ENCODE measurements around the gene NAV2. TPM values are rescaled to one million over a fixed set of nuclear protein-coding genes. Genes with fewer than 3 reads are reported as not detected.

The NAV2 gene
- polyA plus RNA-seq, 1 donor (not counting 4 experiments of a cell fraction or from before 2014, with no cell fraction given) = 4.0 TPM

- H3K4me1 ChIP-seq (ENCODE audit: control insufficient read depth, extremely low read depth, insufficient read depth, low read length) = peaks cover 3% of the 10 kb centered on the region
- no peak overlapping the region for H2AFZ ChIP-seq (ENCODE audit: control insufficient read depth, low read length)
- no peaks in the 10 kb centered on the region for H3K36me3 ChIP-seq (ENCODE audit: control insufficient read depth in 2 of 2, extremely low read depth in 1 of 2, insufficient read depth in 2 of 2, low read length in 2 of 2)
- H3K27ac ChIP-seq (ENCODE audit: control insufficient read depth, insufficient read depth, low read length) = no peak overlapping the region
- H4K20me1 ChIP-seq (ENCODE audit: control insufficient read depth, extremely low read depth, insufficient read depth, low read length) = no peaks in the 10 kb centered on the region
- no peak overlapping the region for H3K4me3 ChIP-seq (ENCODE audit: control insufficient read depth in 2 of 3, extremely low read depth in 1 of 3, insufficient read depth in 2 of 3, low read depth in 1 of 3, low read length in 3 of 3)
- FAIRE-seq (no peak), DNase-seq (ENCODE audit: low read depth, low spot score) (no peak)
- no peak for TF ChIP-seq EZH2 (IDR thresholded peaks at IDR 0.05; ENCODE audit: low read length)
- TF ChIP-seq CTCF (optimal IDR thresholded peaks at IDR 0.05 in 1 of 3, IDR thresholded peaks at IDR 0.05 in 1 of 3, conservative IDR thresholded peaks at IDR 0.05 in 1 of 3; ENCODE audit: extremely low read depth in 1 of 3, insufficient read depth in 2 of 3, low read length in 3 of 3) = no peak
- no peaks in the 10 kb centered on the region for H3K79me2 ChIP-seq (ENCODE audit: control insufficient read depth, insufficient read depth, low read length)
- H3K4me2 ChIP-seq (ENCODE audit: control insufficient read depth, extremely low read depth, insufficient read depth, low read depth, low read length) = no peak overlapping the region
- no peaks in the 10 kb centered on the region for H3K9me3 ChIP-seq (ENCODE audit: control insufficient read depth, low read depth, low read length)
- dilution Hi-C loops (cut with MboI; ENCODE audit: extremely low pct_ligation_motif_present, low sequenced_read_pairs) = no loop called here
- no peaks in the 10 kb centered on the region for H3K9me1 ChIP-seq (ENCODE audit: control insufficient read depth, extremely low read depth, insufficient read depth, low read length)
- H3K27me3 ChIP-seq (ENCODE audit: control insufficient read depth, extremely low read depth, insufficient read depth, low read length) = no peaks in the 10 kb centered on the region
- H3K9ac ChIP-seq (ENCODE audit: control insufficient read depth, extremely low read depth, insufficient read depth, low read length) = no peak overlapping the region
Measured at GRCh38 chr11:19868871-19869270, 156.2 kb downstream of the NAV2 start.

- Histone ChIP-seq H4K20me1 (ENCODE audit: control insufficient read depth, extremely low read depth, insufficient read depth, low read length) (no peaks in the 10 kb centered on the region), H3K4me3 (ENCODE audit: control insufficient read depth in 2 of 3, extremely low read depth in 1 of 3, insufficient read depth in 2 of 3, low read depth in 1 of 3, low read length in 3 of 3) (no peak overlapping the region), H3K27me3 (ENCODE audit: control insufficient read depth, extremely low read depth, insufficient read depth, low read length) (no peaks in the 10 kb centered on the region), H3K27ac (ENCODE audit: control insufficient read depth, insufficient read depth, low read length) (no peak overlapping the region), H3K4me1 (ENCODE audit: control insufficient read depth, extremely low read depth, insufficient read depth, low read length) (peaks cover 3% of the 10 kb centered on the region), H3K9me1 (ENCODE audit: control insufficient read depth, extremely low read depth, insufficient read depth, low read length) (no peaks in the 10 kb centered on the region), H3K9ac (ENCODE audit: control insufficient read depth, extremely low read depth, insufficient read depth, low read length) (no peak overlapping the region), H2AFZ (ENCODE audit: control insufficient read depth, low read length) (no peak overlapping the region), H3K36me3 (ENCODE audit: control insufficient read depth in 2 of 2, extremely low read depth in 1 of 2, insufficient read depth in 2 of 2, low read length in 2 of 2) (no peaks in the 10 kb centered on the region), H3K79me2 (ENCODE audit: control insufficient read depth, insufficient read depth, low read length) (no peaks in the 10 kb centered on the region), H3K4me2 (ENCODE audit: control insufficient read depth, extremely low read depth, insufficient read depth, low read depth, low read length) (no peak overlapping the region), H3K9me3 (ENCODE audit: control insufficient read depth, low read depth, low read length) (no peaks in the 10 kb centered on the region)
- dilution Hi-C loops (cut with MboI; ENCODE audit: extremely low pct_ligation_motif_present, low sequenced_read_pairs) = no loop called here
- TF ChIP-seq CTCF (optimal IDR thresholded peaks at IDR 0.05 in 1 of 3, IDR thresholded peaks at IDR 0.05 in 1 of 3, conservative IDR thresholded peaks at IDR 0.05 in 1 of 3; ENCODE audit: extremely low read depth in 1 of 3, insufficient read depth in 2 of 3, low read length in 3 of 3) = no peak
- TF ChIP-seq EZH2 (IDR thresholded peaks at IDR 0.05; ENCODE audit: low read length) = no peak
- no peak for FAIRE-seq
- no peak for DNase-seq (ENCODE audit: low read depth, low spot score)
Measured at GRCh38 chr11:19869466-19869865, 156.8 kb downstream of the NAV2 start.
